ENCODE measurements around the gene MAMDC4. TPM values are rescaled to one million over a fixed set of nuclear protein-coding genes. Genes with fewer than 3 reads are reported as not detected.
A peak's percentile ranks its signal among the peaks of the same experiment; 100 is the strongest.
"Not testable (repeated sequence)": the region's sequence is repeated elsewhere in the genome, so short reads cannot be mapped to it uniquely, and the experiment has no call there.

Gene MAMDC4
- total RNA-seq, 2 donors from 2014 or later = 6.5 to 25.7 TPM

DNA sequence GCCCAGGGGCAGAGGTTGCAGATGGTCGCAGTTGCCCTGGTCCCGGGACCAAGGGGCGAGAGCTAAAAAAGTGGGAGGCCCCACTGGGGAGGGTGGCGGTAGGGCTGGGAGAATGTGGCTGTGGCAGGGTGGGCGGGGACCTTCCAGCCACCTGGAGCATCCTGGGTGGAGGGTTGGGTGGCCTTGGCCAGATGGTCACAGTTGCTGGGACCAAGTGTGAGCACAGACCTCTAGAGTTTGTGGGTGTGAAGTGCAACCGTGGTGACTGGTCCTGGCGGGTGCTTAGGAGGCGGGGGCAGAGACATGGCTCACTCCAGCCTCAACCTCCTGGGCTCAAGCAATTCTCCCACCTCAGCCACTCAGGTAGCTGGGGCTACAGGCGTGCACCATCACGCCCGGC is 28.5 kb downstream of the MAMDC4 start:
- Histone ChIP-seq H3K36me3 (replicated peaks in 1 of 2; ENCODE audit: insufficient read depth in 1 of 2, low read depth in 2 of 2) (no peaks in the 10 kb centered on the region), H3K4me3 (no peak overlapping the region), H3K4me1 (peaks cover 24% of the 10 kb centered on the region), H3K9me3 (no peaks in the 10 kb centered on the region), H3K27ac (no peak overlapping the region), H3K27me3 (no peaks in the 10 kb centered on the region)
- WGBS, 2 donors = 78 to 90% methylated on average over 7 to 11 of the region's 11 CpGs
- ATAC-seq (no peak), DNase-seq (no peak)
- intact Hi-C loops (cut with DNase I) = no loop called here
- TF ChIP-seq, protein P1, sequence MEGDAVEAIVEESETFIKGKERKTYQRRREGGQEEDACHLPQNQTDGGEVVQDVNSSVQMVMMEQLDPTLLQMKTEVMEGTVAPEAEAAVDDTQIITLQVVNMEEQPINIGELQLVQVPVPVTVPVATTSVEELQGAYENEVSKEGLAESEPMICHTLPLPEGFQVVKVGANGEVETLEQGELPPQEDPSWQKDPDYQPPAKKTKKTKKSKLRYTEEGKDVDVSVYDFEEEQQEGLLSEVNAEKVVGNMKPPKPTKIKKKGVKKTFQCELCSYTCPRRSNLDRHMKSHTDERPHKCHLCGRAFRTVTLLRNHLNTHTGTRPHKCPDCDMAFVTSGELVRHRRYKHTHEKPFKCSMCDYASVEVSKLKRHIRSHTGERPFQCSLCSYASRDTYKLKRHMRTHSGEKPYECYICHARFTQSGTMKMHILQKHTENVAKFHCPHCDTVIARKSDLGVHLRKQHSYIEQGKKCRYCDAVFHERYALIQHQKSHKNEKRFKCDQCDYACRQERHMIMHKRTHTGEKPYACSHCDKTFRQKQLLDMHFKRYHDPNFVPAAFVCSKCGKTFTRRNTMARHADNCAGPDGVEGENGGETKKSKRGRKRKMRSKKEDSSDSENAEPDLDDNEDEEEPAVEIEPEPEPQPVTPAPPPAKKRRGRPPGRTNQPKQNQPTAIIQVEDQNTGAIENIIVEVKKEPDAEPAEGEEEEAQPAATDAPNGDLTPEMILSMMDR (IDR thresholded peaks at IDR 0.05) = no peak
- TF ChIP-seq POLR2A (IDR thresholded peaks at IDR 0.05) = no peak

DNA sequence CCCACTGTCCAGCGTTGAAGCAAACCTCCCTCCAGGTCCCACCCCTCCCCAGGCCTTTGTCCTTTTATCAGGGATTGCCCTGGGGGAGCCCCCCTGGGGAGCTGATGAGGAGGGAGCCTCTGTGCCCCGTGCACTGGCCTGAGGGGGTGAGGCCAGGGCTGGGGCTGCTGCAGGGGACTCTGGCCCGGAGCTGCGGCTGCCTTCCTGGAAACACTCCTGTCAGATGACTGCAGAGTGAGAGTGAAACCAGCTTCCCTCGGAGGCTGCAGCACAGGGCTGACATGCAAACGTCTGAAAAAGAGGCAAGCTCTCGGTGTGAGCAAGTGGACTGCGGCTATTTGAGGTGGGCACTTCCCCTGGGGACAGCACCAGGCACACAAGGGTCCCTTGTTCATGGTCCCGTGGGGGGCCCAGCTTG is 29.6 kb downstream of the MAMDC4 start:
- Histone ChIP-seq H3K4me1 (peaks cover 26% of the 10 kb centered on the region), H3K27ac (peak overlapping the region; percentile 21 to 76 (median 66)), H3K27me3 (no peaks in the 10 kb centered on the region), H3K4me3 (no peak overlapping the region), H3K36me3 (replicated peaks in 1 of 2; ENCODE audit: insufficient read depth in 1 of 2, low read depth in 2 of 2) (no peaks in the 10 kb centered on the region), H3K9me3 (no peaks in the 10 kb centered on the region)
- DNase-seq (peak in 2 of 4 donors; percentile 47 to 53), ATAC-seq (no peak)
- WGBS, 2 donors = 0 to 25% methylated on average over 1 to 9 of the region's 9 CpGs
- TF ChIP-seq, protein P1 (IDR thresholded peaks at IDR 0.05) = no peak
- no peak for TF ChIP-seq POLR2A (IDR thresholded peaks at IDR 0.05)
- intact Hi-C loops (cut with DNase I) = no loop called here

DNA sequence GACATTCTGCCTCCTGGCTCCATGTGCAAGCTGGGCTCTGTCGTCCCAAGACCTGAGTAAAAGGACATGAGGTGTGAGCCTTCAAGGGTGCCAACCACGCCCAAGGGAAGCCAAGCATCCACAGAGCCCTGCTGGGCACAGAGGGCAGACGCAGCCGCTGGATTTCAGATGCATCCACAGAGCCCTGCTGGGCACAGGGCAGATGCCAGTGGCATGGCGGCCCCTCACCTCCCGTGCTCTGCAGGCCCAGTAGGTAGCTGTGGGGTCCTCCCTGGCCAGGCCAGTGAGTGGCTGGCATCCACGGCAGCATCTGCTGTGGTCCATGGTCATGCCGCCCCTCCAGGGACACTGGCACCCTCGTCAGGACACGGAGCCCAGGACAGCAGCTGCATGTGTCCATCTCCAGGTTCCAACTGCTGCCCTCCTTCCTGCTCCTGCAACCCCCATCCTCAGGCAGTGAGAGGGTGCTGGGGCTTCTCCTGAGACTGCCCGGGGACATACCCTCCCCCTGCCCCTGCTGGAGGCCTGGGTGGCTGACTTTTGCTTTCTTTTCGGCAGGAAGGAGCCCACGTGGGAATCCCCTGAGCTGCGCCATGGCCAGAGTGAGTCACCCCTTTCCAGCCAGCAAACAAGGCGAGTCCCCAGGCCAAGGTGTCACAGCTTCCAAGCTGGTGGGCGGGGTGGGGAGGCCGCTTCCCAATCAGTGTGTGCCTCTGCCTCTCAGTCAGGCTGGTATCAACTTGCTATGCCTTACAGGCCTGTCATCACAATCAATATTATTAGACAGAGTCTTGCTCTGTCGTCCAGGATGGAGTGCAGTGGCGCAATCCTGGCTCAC is 30.2 kb downstream of the MAMDC4 start:
- ATAC-seq (peak; percentile 45), DNase-seq (peak; percentile 55 to 83 (median 68))
- Histone ChIP-seq H3K36me3 (replicated peaks in 1 of 2; ENCODE audit: insufficient read depth in 1 of 2, low read depth in 2 of 2) (no peaks in the 10 kb centered on the region), H3K27ac (peak overlapping the region; percentile 21 to 76 (median 66)), H3K27me3 (no peaks in the 10 kb centered on the region), H3K9me3 (no peaks in the 10 kb centered on the region), H3K4me3 (no peak overlapping the region), H3K4me1 (peaks cover 32% of the 10 kb centered on the region)
- WGBS, 2 donors = 51 to 65% methylated on average over 7 to 19 of the region's 19 CpGs
- intact Hi-C loops (cut with DNase I) = no loop called here
- no peak for TF ChIP-seq POLR2A (IDR thresholded peaks at IDR 0.05)
- TF ChIP-seq, protein P1 (IDR thresholded peaks at IDR 0.05) = no peak

DNA sequence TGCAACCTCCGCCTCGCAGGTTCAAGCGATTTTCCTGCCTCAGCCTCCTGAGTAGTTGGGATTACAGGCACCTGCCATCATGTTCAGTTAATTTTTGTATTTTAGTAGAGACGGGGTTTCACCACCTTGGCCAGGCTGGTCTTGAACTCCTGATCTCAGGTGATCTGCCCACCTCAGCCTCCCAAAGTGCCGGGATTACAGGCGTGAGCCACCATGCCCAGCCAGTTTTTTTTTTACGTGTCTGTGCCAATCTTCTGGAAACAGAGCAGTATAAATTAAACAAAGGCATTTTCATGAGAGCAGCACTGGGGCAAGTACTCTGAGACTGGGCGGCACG is 30.8 kb downstream of the MAMDC4 start:
- DNase-seq = not testable (repeated sequence)

DNA sequence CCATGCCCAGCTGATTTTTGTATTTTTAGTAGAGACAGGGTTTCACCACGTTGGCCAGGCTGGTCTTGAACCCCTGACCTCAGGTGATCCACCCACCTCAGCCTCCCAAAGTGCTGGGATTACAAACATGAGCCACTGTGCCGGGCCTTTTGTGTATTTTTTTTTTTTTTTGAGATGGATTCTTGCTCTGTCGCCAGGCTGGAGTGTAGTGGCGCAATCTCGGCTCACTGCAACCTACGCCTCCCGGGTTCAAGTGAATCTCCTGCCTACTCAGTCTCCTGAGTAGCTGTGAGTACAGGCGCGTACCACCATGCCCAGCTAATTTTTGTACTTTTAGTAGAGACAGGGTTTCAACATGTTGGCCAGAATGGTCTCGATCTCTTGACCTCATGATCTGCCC is 31.5 kb downstream of the MAMDC4 start:
- H3K4me1 ChIP-seq = peaks cover 42% of the 10 kb centered on the region
- H3K4me3 ChIP-seq; H3K27me3 ChIP-seq; H3K27ac ChIP-seq; H3K9me3 ChIP-seq; ATAC-seq; intact Hi-C loops (cut with DNase I); DNase-seq; H3K36me3 ChIP-seq (replicated peaks in 1 of 2; ENCODE audit: insufficient read depth in 1 of 2, low read depth in 2 of 2): not testable (repeated sequence)
- 85 to 88% methylated on average over 10 of the region's 10 CpGs for WGBS, 2 donors

More for the DNA sequence above, 30.8 kb downstream of the MAMDC4 start:
- H3K4me1 ChIP-seq = peaks cover 38% of the 10 kb centered on the region
- peak overlapping the region; percentile 21 to 76 (median 66) for H3K27ac ChIP-seq
- H3K4me3 ChIP-seq; H3K36me3 ChIP-seq (replicated peaks in 1 of 2; ENCODE audit: insufficient read depth in 1 of 2, low read depth in 2 of 2); H3K9me3 ChIP-seq; ATAC-seq; intact Hi-C loops (cut with DNase I); H3K27me3 ChIP-seq: not testable (repeated sequence)
- WGBS, 2 donors = 66 to 86% methylated on average over 9 of the region's 9 CpGs

All from body of pancreas (tissue), 4 donors.